ENCODE results near the gene CAPS.

- TF ChIP-seq NFYB (CRISPR knock-in tag; conservative IDR thresholded peaks at IDR 0.05; ENCODE audit: low read depth) (no peak), CTCF (IDR thresholded peaks at IDR 0.05) (no peak), PREB (CRISPR knock-in tag; IDR thresholded peaks at IDR 0.05; ENCODE audit: borderline replicate concordance) (no peak)
These were observed 46.2 kb downstream of the CAPS start for GRCh38 chr19:5960005-5961001.
